SK-N-SH (cell line): ENCODE data around the gene GSS. TPM values are rescaled to one million over a fixed set of nuclear protein-coding genes. Genes with fewer than 3 reads are reported as not detected.

Experiments
- CTCF ChIA-PET: fragments of 300-600, 350-600 bp; formaldehyde crosslinking; extraction: SDS; loops from one replicate; lab custom pipeline; 2021; lab: Yijun Ruan, JAX
- POLR2A ChIA-PET: fragments of 350-600 bp; sonication (Branson Sonifier 250); formaldehyde crosslinking; extraction: SDS; loops from one replicate; lab custom pipeline; 2020; ENCODE audit warnings: antibody characterized with exemption, inconsistent platforms; lab: Yijun Ruan, JAX
- DNase-seq: peaks from one replicate; pipeline ENCODE4 v3.0.0; 2012
- H2AFZ ChIP-seq: fragments of 200-600 bp; sonication (generic); 2 replicates; pipeline ENCODE4 v1.8.1; 2016; ENCODE audit warnings: antibody characterized with exemption, mild to moderate bottlenecking, low read depth
- H3F3A ChIP-seq: fragments of 200-600 bp; sonication (generic); replicated peaks from 2 replicates; pipeline ENCODE3; 2016; ENCODE audit warnings: antibody characterized with exemption, mild to moderate bottlenecking; ENCODE audit not compliant: insufficient read depth
- H3K27ac ChIP-seq, 2 experiments: fragments of 200-500 bp in 1 of 2; fragments of 200-600 bp in 1 of 2; sonication (Bioruptor generic) in 1 of 2; sonication (generic), shearing (Covaris generic) in 1 of 2; 2 replicates each; pipeline versions ENCODE4 v1.5.1 to v1.6.1; 2014 to 2016; ENCODE audit warnings: low read depth in 2 of 2, inconsistent platforms in 1 of 2, low read length in 1 of 2, mild to moderate bottlenecking in 1 of 2, mixed read lengths in 1 of 2
- H3K27me3 ChIP-seq: fragments of 200-600 bp; sonication (generic), shearing (Covaris generic); 2 replicates; pipeline ENCODE4 v1.6.1; 2016; ENCODE audit warnings: mixed run types; ENCODE audit not compliant: insufficient read depth
- H3K36me3 ChIP-seq, 2 experiments: fragments of 200-500 bp in 1 of 2; fragments of 200-600 bp in 1 of 2; sonication (Bioruptor generic) in 1 of 2; sonication (generic) in 1 of 2; replicated peaks in 1 of 2; 2 replicates each; pipeline versions ENCODE3 to v1.5.1; 2014 to 2016; ENCODE audit warnings: low read length in 1 of 2, mild to moderate bottlenecking in 1 of 2; ENCODE audit not compliant: insufficient read depth in 2 of 2, control insufficient read depth in 1 of 2
- H3K4me1 ChIP-seq, 2 experiments: fragments of 200-500 bp in 1 of 2; fragments of 200-600 bp in 1 of 2; sonication (Bioruptor generic) in 1 of 2; sonication (generic), shearing (Covaris generic) in 1 of 2; 2 replicates each; pipeline versions ENCODE4 v1.5.1 to v1.6.1; 2014 to 2016; ENCODE audit warnings: low read depth in 1 of 2, low read length in 1 of 2, mixed run types in 1 of 2; ENCODE audit not compliant: insufficient read depth in 2 of 2, control insufficient read depth in 1 of 2
- H3K4me2 ChIP-seq: fragments of 200-600 bp; sonication (generic), shearing (Covaris generic); 2 replicates; pipeline ENCODE4 v1.6.1; 2017; ENCODE audit warnings: mixed run types
- H3K4me3 ChIP-seq, 2 experiments: fragments of 200-500 bp in 1 of 2; fragments of 200-600 bp in 1 of 2; sonication (Bioruptor generic) in 1 of 2; sonication (generic), shearing (Covaris generic) in 1 of 2; 2 replicates each; pipeline versions ENCODE4 v1.5.1 to v1.8.1; 2014 to 2016; ENCODE audit warnings: low read depth in 2 of 2, inconsistent platforms in 1 of 2, low read length in 1 of 2, mild to moderate bottlenecking in 1 of 2, mixed read lengths in 1 of 2, moderate library complexity in 1 of 2
- H3K79me2 ChIP-seq: fragments of 200-600 bp; sonication (generic); 2 replicates; pipeline ENCODE4 v1.8.1; 2017; ENCODE audit warnings: mild to moderate bottlenecking; ENCODE audit not compliant: insufficient read depth
- H3K9ac ChIP-seq: fragments of 200-600 bp; sonication (generic); 2 replicates; pipeline ENCODE4 v1.6.1; 2017; ENCODE audit warnings: mixed run types
- H3K9me2 ChIP-seq: fragments of 200-600 bp; sonication (generic); 2 replicates; pipeline ENCODE4 v1.6.1; 2017; ENCODE audit warnings: mixed run types
- H3K9me3 ChIP-seq: fragments of 200-600 bp; sonication (generic); 2 replicates; pipeline ENCODE4 v1.6.1; 2017; ENCODE audit warnings: mixed run types, mild to moderate bottlenecking, moderate library complexity
- H4K20me1 ChIP-seq: fragments of 200-600 bp; sonication (generic); 2 replicates; pipeline ENCODE4 v1.6.1; 2017; ENCODE audit warnings: mild to moderate bottlenecking, mixed run types; ENCODE audit not compliant: insufficient read depth
- EP300 ChIP-seq, 2 experiments: IDR thresholded peaks; 2 replicates each; pipeline versions ENCODE4 v1.4.0 to v1.6.1; 2012; ENCODE audit warnings: borderline replicate concordance in 1 of 2, low read depth in 1 of 2, low read length in 1 of 2
- EZH2phosphoT487 ChIP-seq: fragments of 200-600 bp; sonication (generic); IDR thresholded peaks from 2 replicates; pipeline ENCODE4 v1.6.1; 2017; ENCODE audit warnings: low read depth, mixed run types, mild to moderate bottlenecking, antibody characterized with exemption, moderate library complexity, borderline replicate concordance
- FOSL2 ChIP-seq: IDR thresholded peaks from 2 replicates; pipeline ENCODE4 v1.4.0; 2012; ENCODE audit warnings: low read depth, mild to moderate bottlenecking, moderate library complexity, borderline replicate concordance
- FOXM1 ChIP-seq: IDR thresholded peaks from 2 replicates; pipeline ENCODE4 v1.4.0; 2012; ENCODE audit warnings: low read depth, mild to moderate bottlenecking
- GABPA ChIP-seq: IDR thresholded peaks from 2 replicates; pipeline ENCODE4 v1.4.0; 2012; ENCODE audit warnings: low read depth, mild to moderate bottlenecking
- IRF3 ChIP-seq: fragments of 150-350 bp; IDR thresholded peaks from 2 replicates; pipeline ENCODE4 v1.6.1; 2016; ENCODE audit warnings: mild to moderate bottlenecking, low read depth, low read length
- JUND ChIP-seq: IDR thresholded peaks from 2 replicates; pipeline ENCODE4 v1.4.0; 2012
- NFIC ChIP-seq: IDR thresholded peaks from 2 replicates; pipeline ENCODE4 v1.4.0; 2012; ENCODE audit warnings: borderline replicate concordance
- NRF1 ChIP-seq: IDR thresholded peaks from 2 replicates; pipeline ENCODE4 v1.6.1; 2012; ENCODE audit warnings: low read depth, mild to moderate bottlenecking, low read length
- POLR2AphosphoS5 ChIP-seq: IDR thresholded peaks from 2 replicates; pipeline ENCODE4 v1.6.1; 2012; ENCODE audit warnings: low read depth, low read length
- RAD21 ChIP-seq: IDR thresholded peaks from 2 replicates; pipeline ENCODE4 v1.6.1; 2012; ENCODE audit warnings: mild to moderate bottlenecking, low read length
- RXRA ChIP-seq: IDR thresholded peaks from 2 replicates; pipeline ENCODE4 v1.4.0; 2012; ENCODE audit warnings: low read depth, mild to moderate bottlenecking, borderline replicate concordance
- SIN3A ChIP-seq: IDR thresholded peaks from 2 replicates; pipeline ENCODE4 v1.6.1; 2012; ENCODE audit warnings: low read depth, mild to moderate bottlenecking, low read length, moderate library complexity, borderline replicate concordance
- TAF1 ChIP-seq: IDR thresholded peaks from 2 replicates; pipeline ENCODE4 v1.6.1; 2012; ENCODE audit warnings: low read depth, mild to moderate bottlenecking, low read length, moderate library complexity, borderline replicate concordance
- TCF12 ChIP-seq: IDR thresholded peaks from 2 replicates; pipeline ENCODE4 v1.4.0; 2012
- TEAD4 ChIP-seq: IDR thresholded peaks from 2 replicates; pipeline ENCODE4 v1.4.0; 2012; ENCODE audit warnings: mild to moderate bottlenecking, borderline replicate concordance; ENCODE audit not compliant: insufficient read depth
- USF1 ChIP-seq: IDR thresholded peaks from 2 replicates; pipeline ENCODE4 v1.4.0; 2012; ENCODE audit warnings: low read depth, borderline replicate concordance
- WGBS: methylation state at CpG from one replicate; pipeline ENCODE4 v1.1.6; 2017; ENCODE audit warnings: low lambda C conversion rate; 5-methylcytosine and 5-hydroxymethylcytosine counted together
- polyA plus RNA-seq, 3 experiments: library from polyadenylated mRNA; depleted of rRNA; stranded (reverse); fragments of >200 nt; gene quantifications; 2 replicates each; pipeline ENCODE4 v1.2.3, GENCODE V29; 2012
- TF ChIP-seq, protein P1 (sequence below): fragments of 150-350 bp; IDR thresholded peaks from 2 replicates; pipeline ENCODE4 v1.6.1; 2017; ENCODE audit warnings: antibody characterized with exemption, low read length, low read depth, borderline replicate concordance

The GSS gene
- polyA plus RNA-seq, 1 of the 3 experiments (the other 2 are of a cell fraction), result 95.6 TPM

- no peak overlapping the region for H2AFZ ChIP-seq
- H4K20me1 ChIP-seq, result no peaks in the 10 kb centered on the region
- H3K4me1 ChIP-seq, result peaks cover 0 to 4% of the 10 kb centered on the region in 2 experiments; a peak in 1 of 4 replicates
- DNase-seq, result no peak
- no peak overlapping the region for H3K4me3 ChIP-seq
- peaks cover 4% of the 10 kb centered on the region for H3F3A ChIP-seq
- POLR2A ChIA-PET, result no interaction called here
- H3K27me3 ChIP-seq, result no peaks in the 10 kb centered on the region
- no peaks in the 10 kb centered on the region for H3K9me3 ChIP-seq
- 78% methylated on average over 5 of the region's 5 CpGs for WGBS
- CTCF ChIA-PET, result no interaction called here
- no peaks in the 10 kb centered on the region for H3K9me2 ChIP-seq
- no peaks in the 10 kb centered on the region for H3K79me2 ChIP-seq
- H3K36me3 ChIP-seq, result peaks cover 14 to 25% of the 10 kb centered on the region in 2 experiments
- peak; percentile 73 for TF ChIP-seq NFIC
- no peak for TF ChIP-seq TAF1
- no peak for TF ChIP-seq RAD21
- TF ChIP-seq SIN3A, result no peak
- TF ChIP-seq USF1, result no peak
- peak; percentile 9; the same call in 1 of the 2 replicates for TF ChIP-seq TCF12
- TF ChIP-seq JUND, result 0 out of 2 replicates have a peak, but pooled peaks have one; percentile 12
- TF ChIP-seq FOSL2, result peak; percentile 54; the same call in 1 of the 2 replicates
- H3K4me2 ChIP-seq, result no peak overlapping the region
- H3K27ac ChIP-seq, result peak overlapping the region in 1 of 2 experiments; percentile 23; a peak in 1 of 4 replicates
- no peak overlapping the region for H3K9ac ChIP-seq
These were observed 32.8 kb downstream of the GSS start for GRCh38 chr20:34922654-34923381.

GRCh38 chr20:34921436-34921835 lies 34.2 kb downstream of the GSS start:
- POLR2A ChIA-PET, result no interaction called here
- no peak overlapping the region for H3K27ac ChIP-seq
- peaks cover 0 to 4% of the 10 kb centered on the region in 2 experiments; a peak in 1 of 4 replicates for H3K4me1 ChIP-seq
- H3K4me2 ChIP-seq, result no peak overlapping the region
- CTCF ChIA-PET, result no interaction called here
- no peaks in the 10 kb centered on the region for H3K9me3 ChIP-seq
- DNase-seq, result no peak
- no peak for TF ChIP-seq TEAD4
- no peak for TF ChIP-seq NRF1
- no peak for TF ChIP-seq NFIC
- TF ChIP-seq FOXM1, result no peak
- TF ChIP-seq JUND, result no peak
- no peak for TF ChIP-seq TAF1
- TF ChIP-seq EP300 (IDR thresholded peaks at IDR 0.05; ENCODE audit: borderline replicate concordance in 1 of 2, low read depth in 1 of 2, low read length in 1 of 2), result no peak
- TF ChIP-seq, protein P1, sequence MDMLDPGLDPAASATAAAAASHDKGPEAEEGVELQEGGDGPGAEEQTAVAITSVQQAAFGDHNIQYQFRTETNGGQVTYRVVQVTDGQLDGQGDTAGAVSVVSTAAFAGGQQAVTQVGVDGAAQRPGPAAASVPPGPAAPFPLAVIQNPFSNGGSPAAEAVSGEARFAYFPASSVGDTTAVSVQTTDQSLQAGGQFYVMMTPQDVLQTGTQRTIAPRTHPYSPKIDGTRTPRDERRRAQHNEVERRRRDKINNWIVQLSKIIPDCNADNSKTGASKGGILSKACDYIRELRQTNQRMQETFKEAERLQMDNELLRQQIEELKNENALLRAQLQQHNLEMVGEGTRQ, result no peak
- TF ChIP-seq POLR2AphosphoS5, result no peak
- no peak for TF ChIP-seq SIN3A
- no peak for TF ChIP-seq IRF3
- TF ChIP-seq GABPA, result no peak
- no peak for TF ChIP-seq EZH2phosphoT487
- no peak for TF ChIP-seq TCF12
- no peak for TF ChIP-seq RXRA
- TF ChIP-seq, all 33 proteins: peak for 0
- H2AFZ ChIP-seq, result no peak overlapping the region
- no peak overlapping the region for H3K9ac ChIP-seq
- H4K20me1 ChIP-seq, result no peaks in the 10 kb centered on the region
- H3K27me3 ChIP-seq, result no peaks in the 10 kb centered on the region
- peaks cover 4% of the 10 kb centered on the region for H3F3A ChIP-seq
- 83% methylated on average over 3 of the region's 3 CpGs for WGBS
- no peaks in the 10 kb centered on the region for H3K79me2 ChIP-seq
- H3K4me3 ChIP-seq, result no peak overlapping the region
- H3K9me2 ChIP-seq, result no peaks in the 10 kb centered on the region
- peaks cover 11 to 16% of the 10 kb centered on the region in 2 experiments for H3K36me3 ChIP-seq
